SK-N-SH (cell line): ENCODE results near the gene PRRC2B.
"Not testable (repeated sequence)": the region's sequence is repeated elsewhere in the genome, so short reads cannot be mapped to it uniquely, and the experiment has no call there.

Source experiments
- CHD2 ChIP-seq: fragments of 150-350 bp; IDR thresholded peaks from 2 replicates; pipeline ENCODE4 v1.6.1; 2018; ENCODE audit warnings: low read length; ENCODE audit not compliant: partially characterized antibody
- EZH2phosphoT487 ChIP-seq: fragments of 200-600 bp; sonication (generic); IDR thresholded peaks from 2 replicates; pipeline ENCODE4 v1.6.1; 2017; ENCODE audit warnings: low read depth, mixed run types, mild to moderate bottlenecking, antibody characterized with exemption, moderate library complexity, borderline replicate concordance
- GATA2 ChIP-seq: sonication (generic); formaldehyde crosslinking; IDR thresholded peaks from 2 replicates; pipeline ENCODE4 v1.5.0; 2020; ENCODE audit warnings: mild to moderate bottlenecking, missing genetic modification reagents
- TF ChIP-seq, protein P1 (sequence below): fragments of 200-600 bp; sonication (generic); IDR thresholded peaks from 2 replicates; pipeline ENCODE4 v1.6.1; 2017; ENCODE audit warnings: antibody characterized with exemption, mild to moderate bottlenecking, moderate library complexity

DNA sequence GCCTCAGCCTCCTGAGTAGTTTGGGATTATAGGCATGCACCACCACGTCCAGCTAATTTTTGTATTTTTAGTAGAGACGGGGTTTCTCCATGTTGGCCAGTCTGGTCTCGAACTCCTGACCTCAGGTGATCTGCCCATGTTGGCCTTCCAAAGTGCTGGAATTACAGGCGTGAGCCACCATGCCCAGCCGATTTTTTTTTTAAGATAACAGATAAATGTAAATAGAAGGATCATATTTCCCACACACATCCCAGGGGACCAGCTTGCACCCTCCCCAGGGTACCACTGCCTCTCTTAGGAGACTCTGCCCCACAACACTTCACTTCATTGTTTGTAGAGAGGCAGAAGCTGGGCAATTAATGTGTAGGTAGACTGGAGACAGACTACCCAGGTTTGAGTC is 19.2 kb upstream of the PRRC2B start:
- TF ChIP-seq, protein P1, sequence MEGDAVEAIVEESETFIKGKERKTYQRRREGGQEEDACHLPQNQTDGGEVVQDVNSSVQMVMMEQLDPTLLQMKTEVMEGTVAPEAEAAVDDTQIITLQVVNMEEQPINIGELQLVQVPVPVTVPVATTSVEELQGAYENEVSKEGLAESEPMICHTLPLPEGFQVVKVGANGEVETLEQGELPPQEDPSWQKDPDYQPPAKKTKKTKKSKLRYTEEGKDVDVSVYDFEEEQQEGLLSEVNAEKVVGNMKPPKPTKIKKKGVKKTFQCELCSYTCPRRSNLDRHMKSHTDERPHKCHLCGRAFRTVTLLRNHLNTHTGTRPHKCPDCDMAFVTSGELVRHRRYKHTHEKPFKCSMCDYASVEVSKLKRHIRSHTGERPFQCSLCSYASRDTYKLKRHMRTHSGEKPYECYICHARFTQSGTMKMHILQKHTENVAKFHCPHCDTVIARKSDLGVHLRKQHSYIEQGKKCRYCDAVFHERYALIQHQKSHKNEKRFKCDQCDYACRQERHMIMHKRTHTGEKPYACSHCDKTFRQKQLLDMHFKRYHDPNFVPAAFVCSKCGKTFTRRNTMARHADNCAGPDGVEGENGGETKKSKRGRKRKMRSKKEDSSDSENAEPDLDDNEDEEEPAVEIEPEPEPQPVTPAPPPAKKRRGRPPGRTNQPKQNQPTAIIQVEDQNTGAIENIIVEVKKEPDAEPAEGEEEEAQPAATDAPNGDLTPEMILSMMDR = not testable (repeated sequence)
- TF ChIP-seq CHD2; GATA2 (CRISPR knock-in tag); EZH2phosphoT487: not testable (repeated sequence)
